GM12874 (cell line): Measurements from ENCODE around the gene SSBP3.

Experiments used
- TF ChIP-seq, protein P1 (sequence below): IDR thresholded peaks from 2 replicates; pipeline ENCODE4 v1.5.1; 2011; ENCODE audit warnings: low read depth, mild to moderate bottlenecking, control low read depth, low read length, moderate library complexity; ENCODE audit not compliant: insufficient read depth

SSBP3 gene

GRCh38 chr1:54250670-54251069 is 155.5 kb downstream of the SSBP3 start:
- TF ChIP-seq, protein P1, sequence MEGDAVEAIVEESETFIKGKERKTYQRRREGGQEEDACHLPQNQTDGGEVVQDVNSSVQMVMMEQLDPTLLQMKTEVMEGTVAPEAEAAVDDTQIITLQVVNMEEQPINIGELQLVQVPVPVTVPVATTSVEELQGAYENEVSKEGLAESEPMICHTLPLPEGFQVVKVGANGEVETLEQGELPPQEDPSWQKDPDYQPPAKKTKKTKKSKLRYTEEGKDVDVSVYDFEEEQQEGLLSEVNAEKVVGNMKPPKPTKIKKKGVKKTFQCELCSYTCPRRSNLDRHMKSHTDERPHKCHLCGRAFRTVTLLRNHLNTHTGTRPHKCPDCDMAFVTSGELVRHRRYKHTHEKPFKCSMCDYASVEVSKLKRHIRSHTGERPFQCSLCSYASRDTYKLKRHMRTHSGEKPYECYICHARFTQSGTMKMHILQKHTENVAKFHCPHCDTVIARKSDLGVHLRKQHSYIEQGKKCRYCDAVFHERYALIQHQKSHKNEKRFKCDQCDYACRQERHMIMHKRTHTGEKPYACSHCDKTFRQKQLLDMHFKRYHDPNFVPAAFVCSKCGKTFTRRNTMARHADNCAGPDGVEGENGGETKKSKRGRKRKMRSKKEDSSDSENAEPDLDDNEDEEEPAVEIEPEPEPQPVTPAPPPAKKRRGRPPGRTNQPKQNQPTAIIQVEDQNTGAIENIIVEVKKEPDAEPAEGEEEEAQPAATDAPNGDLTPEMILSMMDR = no peak

GRCh38 chr1:54249819-54250435 is 156.3 kb downstream of the SSBP3 start:
- TF ChIP-seq, protein P1 = no peak

DNA sequence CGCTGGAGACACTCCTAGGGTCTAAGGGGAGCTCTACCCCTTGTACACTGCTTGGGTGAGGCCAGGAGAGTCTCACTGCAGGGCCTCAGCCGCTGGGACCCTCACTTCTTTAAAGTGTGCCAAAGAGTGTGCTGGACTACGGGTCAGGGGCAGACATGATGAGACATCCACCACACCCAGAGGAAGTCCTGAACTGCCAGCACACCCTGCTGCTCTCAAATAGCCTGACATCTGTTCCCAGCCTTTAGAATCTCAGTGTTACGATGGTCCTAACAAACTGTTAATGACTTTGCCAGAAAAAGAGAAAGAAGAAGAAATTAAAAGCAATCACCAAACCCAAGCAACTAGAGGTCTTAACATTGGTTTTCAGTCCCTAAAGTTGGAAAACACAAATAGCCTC is 157.2 kb downstream of the SSBP3 start:
- TF ChIP-seq, protein P1 = no peak

GRCh38 chr1:54247863-54248515 is 158.2 kb downstream of the SSBP3 start:
- TF ChIP-seq, protein P1 = no peak

- TF ChIP-seq, protein P1 = no peak
Observed at GRCh38 chr1:54246116-54246721, 160.0 kb downstream of the SSBP3 start.

DNA sequence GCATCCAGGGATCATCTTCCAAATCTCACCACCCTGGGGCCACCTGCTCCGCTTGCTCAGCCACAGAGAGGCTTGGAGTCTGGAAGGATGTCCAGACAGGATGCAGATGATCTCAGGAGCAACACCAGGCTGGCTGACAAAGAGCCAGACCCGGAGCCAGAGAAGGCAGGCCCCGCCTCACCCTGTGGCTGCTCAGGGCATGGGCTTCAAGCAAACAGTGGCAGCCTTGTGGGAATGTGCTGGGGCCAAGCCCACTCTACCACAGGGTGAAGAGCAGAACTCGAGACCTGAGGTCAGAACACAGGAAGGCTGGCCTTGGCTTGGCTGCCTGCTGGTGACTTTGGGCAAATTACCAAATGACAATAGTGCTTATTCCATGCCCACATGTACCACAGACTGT is 160.7 kb downstream of the SSBP3 start:
- TF ChIP-seq, protein P1 = no peak

- TF ChIP-seq, protein P1 = no peak
Observed at GRCh38 chr1:54244655-54245054, 161.5 kb downstream of the SSBP3 start.
